ENCODE measurements around the gene TRIM59.

- TF ChIP-seq CTCF (IDR thresholded peaks at IDR 0.05; ENCODE audit: low read depth, low read length) (no peak), POLR2A (IDR thresholded peaks at IDR 0.05; ENCODE audit: extremely low read depth, insufficient read length) (no peak), MAX (IDR thresholded peaks at IDR 0.05; ENCODE audit: low read depth, low read length) (no peak), MYC (IDR thresholded peaks at IDR 0.05; ENCODE audit: low read depth, low read length) (no peak)
Observed at GRCh38 chr3:160475153-160475552, 25.6 kb upstream of the TRIM59 start.

Measured in NB4 (cell line).